Activated T-helper 1 cell treated with anti-CD3 and anti-CD28 coated beads, Interleukin-2, amount 50 U/mL, for 16 hours (primary cell): ENCODE results near the gene FAM171A1.
"Not testable (repeated sequence)": the region's sequence is repeated elsewhere in the genome, so short reads cannot be mapped to it uniquely, and the experiment has no call there.

ENCODE experiments used
- DNase-seq, 2 donors: peaks; one replicate each; pipeline ENCODE4 v3.0.0-alpha.2; 2020; ENCODE audit warnings: low read depth in 1 of 2, low spot score in 1 of 2

The FAM171A1 gene

DNA sequence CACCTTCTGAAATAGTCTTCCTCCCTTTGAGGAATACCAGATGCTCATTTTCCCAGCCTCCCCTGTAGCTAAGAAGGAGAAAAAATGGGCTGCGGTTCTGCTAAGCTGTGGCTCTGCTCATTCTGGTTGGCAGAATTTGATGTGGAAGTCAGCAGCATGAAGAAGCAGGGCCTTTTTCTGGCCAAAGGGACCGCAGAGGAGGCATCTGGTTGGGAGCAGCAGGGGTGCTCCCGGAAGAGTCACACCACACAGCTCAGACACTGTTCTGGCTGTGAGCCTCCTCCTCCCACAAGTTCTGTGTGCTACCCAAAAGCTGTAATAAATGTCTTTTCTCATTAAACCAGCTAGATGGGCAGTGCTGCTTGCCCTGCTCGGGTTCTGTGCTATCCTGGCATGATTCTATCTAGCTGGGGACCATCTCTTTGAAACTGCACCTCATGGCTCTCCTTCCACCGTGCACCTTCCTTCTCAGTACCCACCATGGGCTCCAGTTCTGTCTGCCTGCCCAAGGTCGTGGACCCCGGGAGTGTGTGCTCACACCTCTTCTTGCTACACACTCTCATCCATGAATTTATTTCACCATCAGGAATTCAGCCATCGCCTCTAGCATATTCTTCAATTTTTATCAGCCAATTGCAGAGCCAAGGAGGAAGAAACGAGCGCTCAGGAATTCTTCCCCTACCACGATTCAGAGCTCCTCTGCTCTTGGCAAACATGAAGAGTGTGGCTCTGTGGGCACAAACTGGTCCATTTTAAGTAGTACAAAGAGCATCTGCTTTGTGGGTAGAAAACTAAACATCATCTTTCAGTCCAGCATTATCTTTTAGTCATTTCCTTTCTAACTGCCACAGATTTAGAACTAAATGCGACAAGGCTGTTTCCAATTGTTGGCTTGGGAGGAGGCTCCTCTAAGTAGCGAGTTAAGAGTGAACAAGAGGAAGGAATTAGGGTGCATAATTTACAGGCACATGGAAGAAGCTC lies 76.9 kb downstream of the FAM171A1 start:
- no peak for DNase-seq

DNA sequence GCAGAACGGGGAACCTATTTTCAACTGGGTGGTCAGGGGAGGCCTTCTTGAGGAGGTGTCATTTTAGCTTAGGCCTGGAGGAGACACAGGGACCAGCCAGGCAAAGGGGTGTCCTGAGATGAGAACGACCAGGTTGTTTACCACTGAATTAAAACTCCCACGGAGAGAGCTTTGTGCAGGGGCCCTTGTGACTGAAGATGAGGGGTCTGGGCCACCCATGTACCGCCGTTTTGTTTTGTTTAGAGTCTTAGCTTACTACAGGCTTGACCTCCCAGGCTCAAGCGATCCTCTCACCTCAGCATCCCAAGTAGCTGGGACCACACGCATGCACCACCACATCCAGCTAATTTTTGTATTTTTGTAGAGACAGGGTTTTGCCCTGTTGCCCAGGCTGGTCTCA lies 80.4 kb downstream of the FAM171A1 start:
- DNase-seq, result no peak

- DNase-seq, result no peak
Observed at GRCh38 chr10:15290150-15290549, 80.9 kb downstream of the FAM171A1 start.

DNA sequence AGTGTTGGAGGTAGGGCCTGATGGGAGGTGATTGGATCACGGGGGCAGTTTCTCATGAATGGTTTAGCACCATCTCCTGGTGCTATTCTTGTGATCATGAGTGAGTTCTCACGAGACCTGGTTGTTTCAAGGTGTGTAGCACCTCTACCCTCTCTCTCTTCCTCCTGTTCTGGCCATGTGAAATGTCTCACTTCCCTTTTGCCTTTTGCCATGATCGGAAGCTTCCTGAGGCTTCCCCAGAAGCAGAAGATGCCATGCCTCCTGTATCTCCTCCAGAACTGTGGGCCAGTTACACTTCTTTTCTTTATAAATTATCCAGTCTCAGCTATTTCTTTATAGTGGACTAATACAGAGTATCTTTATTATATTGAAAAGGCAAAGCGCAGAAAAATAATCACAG lies 90.1 kb downstream of the FAM171A1 start:
- DNase-seq, result no peak

DNA sequence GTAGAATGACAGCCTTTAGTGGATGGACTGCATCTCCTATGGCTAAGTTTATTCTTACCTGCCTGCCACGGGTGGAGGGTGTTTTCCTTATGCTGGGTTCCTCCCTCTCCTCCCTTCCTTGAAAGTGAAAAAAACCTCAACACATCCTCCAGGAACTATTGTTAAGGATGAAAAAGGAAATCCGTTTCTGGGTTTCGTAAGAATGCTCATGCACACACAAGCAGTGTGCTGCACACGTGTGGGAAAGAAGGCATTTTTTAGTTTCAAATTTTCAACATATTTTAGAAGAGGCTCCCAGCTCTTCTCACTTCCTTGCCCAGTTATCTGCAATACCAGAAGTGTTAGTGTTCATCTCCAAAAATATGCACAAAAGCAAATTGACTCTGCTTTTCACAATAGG lies 90.6 kb downstream of the FAM171A1 start:
- no peak for DNase-seq

DNA sequence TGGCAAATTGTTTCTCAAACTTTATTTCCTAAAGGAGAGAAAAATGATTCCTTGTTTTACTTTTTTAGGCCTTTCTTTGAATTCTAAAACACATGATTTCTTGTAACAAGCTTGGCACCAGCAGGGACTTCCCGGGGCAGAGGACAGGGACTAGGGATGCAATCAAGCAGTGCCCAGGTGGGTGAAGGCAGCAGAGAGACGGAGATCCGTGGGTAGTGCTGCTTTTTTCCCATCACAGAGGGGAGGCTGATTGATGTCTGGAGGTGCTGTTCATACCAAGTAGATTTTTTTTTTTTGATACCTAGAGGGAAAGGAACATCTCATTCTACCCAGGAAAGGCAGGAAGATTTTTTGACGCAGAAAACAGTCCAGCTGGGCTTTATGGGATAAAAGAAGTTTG lies 91.9 kb downstream of the FAM171A1 start:
- DNase-seq, result no peak

DNA sequence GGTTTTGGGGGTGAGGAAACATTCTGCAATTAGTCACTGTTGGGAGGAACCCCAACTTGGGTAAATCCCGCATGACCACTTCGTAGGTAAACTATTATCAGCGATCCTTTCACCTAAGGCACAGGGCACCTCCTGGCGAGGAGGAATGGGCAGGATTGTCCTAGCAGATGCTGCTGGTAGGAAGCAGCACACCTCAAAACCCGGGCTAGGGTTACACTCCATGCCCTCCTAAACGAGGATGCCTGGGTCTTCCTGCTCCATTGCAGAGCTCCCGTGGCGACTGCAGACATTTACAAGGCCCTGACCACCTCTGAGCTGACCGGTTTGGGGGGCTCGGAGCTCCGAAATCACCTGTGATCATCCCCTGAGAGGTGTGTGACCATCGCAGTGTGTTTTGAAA lies 92.3 kb downstream of the FAM171A1 start:
- DNase-seq, result no peak

DNA sequence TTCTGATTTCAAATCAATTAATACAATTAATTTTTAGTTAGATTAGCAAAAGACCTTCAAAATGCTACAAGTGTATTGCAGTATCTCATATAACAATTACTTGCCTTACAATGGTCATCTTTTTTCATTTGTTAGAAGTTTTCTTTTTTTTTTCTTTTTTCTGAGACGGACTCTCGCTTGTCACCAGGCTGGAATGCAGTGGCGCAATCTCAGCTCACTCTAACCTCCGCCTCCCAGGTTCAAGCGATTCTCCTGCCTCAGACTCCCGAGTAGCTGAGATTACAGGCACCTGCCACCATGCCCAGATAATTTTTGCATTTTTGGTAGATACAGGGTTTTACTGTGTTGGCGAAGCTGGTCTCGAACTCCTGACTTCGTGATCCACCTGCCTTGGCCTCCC lies 95.0 kb downstream of the FAM171A1 start:
- not testable (repeated sequence) for DNase-seq

DNA sequence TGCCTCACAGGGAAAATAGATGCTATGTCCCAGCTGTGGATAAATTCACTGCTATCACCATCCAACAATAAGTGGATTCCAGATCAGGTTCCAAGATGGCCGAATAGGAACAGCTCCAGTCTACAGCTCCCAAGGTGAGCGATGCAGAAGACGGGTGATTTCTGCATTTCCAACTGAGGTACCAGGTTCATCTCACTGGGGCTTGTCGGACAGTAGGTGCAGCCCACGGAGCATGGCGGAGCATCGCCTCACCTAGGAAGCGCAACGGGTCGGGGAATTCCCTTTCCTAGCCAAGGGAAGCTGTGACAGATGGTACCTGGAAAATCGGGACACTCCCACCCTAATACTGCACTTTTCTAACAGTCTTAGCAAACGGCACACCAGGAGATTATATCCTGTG lies 101.3 kb downstream of the FAM171A1 start:
- not testable (repeated sequence) for DNase-seq

- DNase-seq, result no peak
Observed at GRCh38 chr10:15267496-15267895, 103.6 kb downstream of the FAM171A1 start.

- no peak for DNase-seq
Observed at GRCh38 chr10:15266117-15266516, 105.0 kb downstream of the FAM171A1 start.

DNA sequence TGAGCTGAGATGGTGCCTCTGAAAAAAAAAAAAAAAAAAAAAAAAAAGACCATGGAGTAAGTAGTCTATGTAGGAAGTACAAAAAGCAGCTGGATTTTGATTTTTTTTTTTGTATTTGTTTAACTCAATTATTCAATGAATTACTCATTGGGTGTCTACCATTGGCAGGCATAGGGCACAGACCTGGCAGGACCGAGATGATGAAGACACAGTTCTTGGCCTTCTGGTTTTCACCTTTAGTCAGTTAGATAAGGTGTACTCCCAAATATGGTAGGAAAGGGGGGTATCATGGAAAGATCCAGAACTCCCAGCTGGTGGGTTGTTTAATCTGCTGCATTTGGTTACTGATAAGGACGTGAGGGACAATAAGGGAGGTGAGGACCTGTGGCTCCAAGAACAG lies 105.5 kb downstream of the FAM171A1 start:
- no peak for DNase-seq

DNA sequence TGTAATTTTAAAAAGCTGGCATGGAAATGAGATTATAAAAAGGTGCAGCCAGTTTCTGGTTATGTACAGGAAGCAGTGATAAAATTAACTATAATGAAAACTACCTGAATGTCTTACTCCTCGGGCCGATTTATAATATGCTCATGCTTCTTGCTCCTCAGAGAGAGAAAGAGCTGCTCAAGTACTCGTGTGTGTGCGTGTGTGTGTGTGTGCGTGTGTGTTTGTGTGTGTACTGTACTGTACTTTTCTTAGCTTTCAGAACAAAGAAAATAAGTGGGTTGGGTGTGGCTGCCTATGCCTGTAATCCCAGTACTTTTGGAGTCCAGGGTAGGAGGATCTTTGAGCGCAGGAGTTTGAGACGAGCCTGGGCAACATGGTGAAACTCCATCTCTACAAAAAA lies 106.0 kb downstream of the FAM171A1 start:
- no peak for DNase-seq

DNA sequence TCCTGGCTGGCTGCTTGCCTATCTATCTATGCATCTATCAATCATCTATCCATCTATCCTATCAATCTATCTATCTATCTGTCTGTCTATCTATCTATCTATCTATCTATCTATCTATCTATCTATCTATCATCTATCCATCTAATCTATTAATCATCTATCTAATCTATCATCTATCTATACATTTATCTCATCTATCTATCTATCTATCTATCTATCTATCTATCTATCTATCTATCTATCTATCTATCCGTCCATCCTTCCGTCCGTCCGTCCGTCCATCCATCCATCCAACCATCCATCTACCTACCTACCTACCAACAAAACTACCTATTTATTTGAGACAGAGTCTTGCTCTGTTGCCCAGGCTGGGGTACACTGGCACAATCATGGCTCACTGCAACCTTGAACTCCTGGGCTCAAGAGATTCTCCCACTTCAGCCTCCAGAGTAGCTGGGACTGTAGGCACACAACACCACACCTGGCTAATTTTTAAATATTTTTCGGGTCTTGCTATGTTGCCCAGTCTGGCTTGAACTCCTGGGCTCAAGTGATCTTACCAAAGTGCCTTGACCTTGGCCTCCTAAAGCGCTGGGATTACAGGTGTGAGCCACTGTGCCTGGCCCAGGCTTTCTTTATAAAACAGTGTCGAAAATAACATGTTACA lies 107.3 kb downstream of the FAM171A1 start:
- no peak for DNase-seq

- no peak for DNase-seq
Observed at GRCh38 chr10:15262036-15262713, 108.9 kb downstream of the FAM171A1 start.

DNA sequence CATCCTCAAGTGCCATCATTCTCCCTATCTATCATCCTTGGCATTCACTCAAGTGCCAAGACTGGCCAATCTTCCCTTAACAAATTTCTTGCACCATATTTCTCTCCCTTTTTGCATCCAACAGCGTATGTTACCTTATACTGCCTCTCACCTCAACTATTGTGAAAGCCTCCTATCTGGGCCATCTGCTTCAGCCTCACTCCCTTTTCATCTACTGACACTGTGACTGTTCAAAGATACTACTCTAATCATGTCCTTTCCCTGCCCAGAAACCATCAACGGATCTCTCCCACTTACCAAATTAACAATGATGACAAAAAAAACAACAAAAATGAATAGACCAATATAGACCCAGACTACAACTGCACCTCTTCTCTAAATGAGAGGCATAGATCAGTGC lies 112.0 kb downstream of the FAM171A1 start:
- DNase-seq, result no peak

DNA sequence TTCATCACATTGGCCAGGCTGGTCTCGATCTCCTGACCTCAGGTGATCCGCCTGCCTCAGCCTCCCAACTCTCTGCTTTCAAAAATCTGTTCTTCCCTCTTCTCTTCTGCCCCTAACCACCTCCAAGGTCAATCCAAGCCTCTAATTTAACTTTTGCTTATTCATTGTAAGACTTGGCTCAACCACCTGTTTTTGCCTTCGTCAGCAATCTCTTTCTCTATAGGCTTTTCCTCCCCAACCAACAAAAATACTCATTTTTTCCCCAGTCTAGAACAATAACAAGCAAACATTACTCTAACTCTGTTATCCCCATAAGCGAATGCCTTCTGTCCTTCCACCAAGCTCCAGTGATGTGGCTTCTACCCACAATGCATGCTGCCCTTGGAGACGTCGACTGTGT lies 112.8 kb downstream of the FAM171A1 start:
- no peak for DNase-seq

DNA sequence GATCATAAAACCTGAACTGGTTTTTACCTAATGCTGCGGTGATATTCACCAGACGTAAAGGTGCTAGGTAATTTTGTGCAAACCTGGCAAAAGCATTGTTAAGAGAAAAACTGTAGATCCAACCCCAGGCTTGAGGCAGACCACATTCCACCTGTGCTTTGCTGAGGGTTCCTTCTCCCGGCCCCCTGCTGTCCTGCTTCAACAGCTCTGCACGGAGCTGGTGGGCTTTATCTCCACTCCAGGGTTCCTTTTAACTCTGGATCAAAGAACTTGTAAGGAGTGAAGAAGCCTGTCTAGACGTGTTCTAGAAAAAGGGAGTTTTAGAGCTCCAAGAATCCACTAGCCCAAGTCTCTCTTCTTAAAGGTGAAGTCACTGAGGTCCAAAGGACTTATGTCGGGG lies 115.1 kb downstream of the FAM171A1 start:
- no peak for DNase-seq

DNA sequence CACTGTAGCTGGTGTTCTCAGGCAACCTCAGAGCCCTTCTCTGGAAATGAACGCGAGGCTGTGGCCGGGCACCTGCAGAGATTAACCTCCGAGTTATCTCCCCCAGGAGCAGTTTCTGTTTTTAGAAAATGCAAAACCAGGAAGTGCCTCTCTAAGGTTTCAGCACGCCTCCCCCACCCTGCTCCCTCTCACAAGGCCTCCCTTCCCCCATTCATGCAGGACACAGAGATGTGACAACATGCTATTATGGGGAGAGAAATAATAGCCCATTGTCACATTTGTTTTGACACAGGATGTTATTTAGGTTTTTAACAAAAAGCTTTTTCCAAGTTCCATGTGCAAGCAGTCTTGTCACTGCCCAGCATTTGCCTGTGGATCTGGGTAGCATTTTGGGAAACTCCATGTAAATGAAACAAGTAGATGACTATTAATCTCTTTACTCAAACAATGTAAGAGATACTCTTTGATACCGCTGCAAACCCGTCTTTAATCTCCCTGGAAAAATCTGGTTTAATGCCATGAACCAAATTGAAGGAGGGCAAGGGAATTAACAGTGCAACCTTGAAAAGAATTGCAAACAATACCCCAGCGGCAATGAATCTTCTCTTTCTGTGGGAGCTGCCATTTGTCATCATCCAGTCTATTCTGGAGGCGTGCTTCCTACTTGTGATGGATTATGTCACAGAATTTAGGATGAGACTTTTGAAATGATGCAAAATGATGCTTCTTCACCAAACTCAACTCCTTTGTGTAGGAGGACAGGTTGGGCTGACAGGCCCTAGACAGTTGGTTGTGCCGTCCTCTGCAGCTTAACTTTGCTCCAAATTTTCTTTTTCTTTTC lies 116.1 kb downstream of the FAM171A1 start:
- DNase-seq, result no peak

DNA sequence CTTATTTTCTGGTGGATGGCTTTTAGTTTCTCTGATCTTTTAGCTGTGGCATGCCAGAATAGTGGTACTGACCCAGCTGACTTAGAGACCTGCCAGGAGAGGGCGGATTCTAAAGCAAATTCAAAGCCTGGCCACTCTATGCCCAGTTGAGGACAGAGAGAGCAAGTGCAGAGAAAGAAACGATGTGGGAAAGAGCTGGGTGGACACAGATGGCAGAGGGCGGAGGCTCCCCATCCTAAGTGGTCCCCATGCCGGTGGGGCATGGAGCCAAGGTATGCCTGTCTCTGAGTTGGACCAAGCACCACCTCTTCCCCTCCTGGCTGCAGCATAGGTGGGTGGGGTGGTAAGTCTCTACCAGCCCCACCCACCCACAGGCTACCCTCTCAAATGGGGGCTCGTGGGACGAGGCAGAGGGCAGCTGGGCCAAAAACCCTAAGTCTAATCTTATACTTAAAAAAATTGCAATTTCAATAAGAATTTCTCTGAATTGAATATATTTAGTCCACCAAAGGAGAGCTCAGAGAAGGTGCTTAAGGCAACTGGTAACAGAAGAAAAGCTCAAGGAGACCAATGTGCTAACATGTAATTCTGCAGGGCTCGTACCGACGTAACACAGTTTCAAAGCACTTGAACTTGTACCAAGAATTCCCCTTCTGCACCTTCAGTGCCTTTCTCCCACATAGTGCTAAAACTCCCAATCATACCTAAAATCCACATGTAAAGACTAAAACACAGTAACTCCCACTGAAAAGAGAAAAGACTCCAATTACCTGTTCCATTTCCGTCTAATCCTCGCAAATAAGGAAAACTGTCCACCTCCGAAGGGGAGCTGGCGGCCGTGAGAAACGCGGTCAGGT lies 116.9 kb downstream of the FAM171A1 start:
- no peak for DNase-seq
